GM19467 (cell line): Measurements from ENCODE around the gene OLIG1.

Experiments used
- ATAC-seq: cut with Tn5 transposase; IDR thresholded peaks from one replicate; pipeline ENCODE4 v1.9.1; 2021; ENCODE audit warnings: mild to moderate bottlenecking, moderate library complexity; ENCODE audit not compliant: unreplicated experiment

OLIG1 gene

GRCh38 chr21:33069994-33070743 lies at the start of gene OLIG1:
Gene OLIG1 (plus strand): TSS chr21:33070141. CDS start chr21:33070247, 106 bp downstream.
- no peak for ATAC-seq

GRCh38 chr21:33020558-33021100 lies 49.3 kb upstream of the OLIG1 start:
- ATAC-seq: no peak

- no peak for ATAC-seq
Observed at GRCh38 chr21:33021150-33021549, 48.8 kb upstream of the OLIG1 start.

- ATAC-seq: no peak
Observed at GRCh38 chr21:33021667-33022066, 48.3 kb upstream of the OLIG1 start.

GRCh38 chr21:33022489-33022827 lies 47.5 kb upstream of the OLIG1 start:
- ATAC-seq: no peak

- ATAC-seq: no peak
Observed at GRCh38 chr21:33022828-33023573, 46.9 kb upstream of the OLIG1 start.

- ATAC-seq: no peak
Observed at GRCh38 chr21:33023574-33024200, 46.3 kb upstream of the OLIG1 start.

- ATAC-seq: no peak
Observed at GRCh38 chr21:33024201-33025103, 45.5 kb upstream of the OLIG1 start.

- no peak for ATAC-seq
Observed at GRCh38 chr21:33025106-33025488, 44.8 kb upstream of the OLIG1 start.

- no peak for ATAC-seq
Observed at GRCh38 chr21:33025489-33026442, 44.2 kb upstream of the OLIG1 start, which contains the start of gene OLIG2. Gene OLIG2 (plus strand): TSS chr21:33025935. CDS start chr21:33026863, 928 bp downstream.

GRCh38 chr21:33026443-33026858 lies 43.5 kb upstream of the OLIG1 start:
- no peak for ATAC-seq

GRCh38 chr21:33026878-33027400 lies 43.0 kb upstream of the OLIG1 start:
- no peak for ATAC-seq

GRCh38 chr21:33027401-33028286 lies 42.3 kb upstream of the OLIG1 start:
- ATAC-seq: no peak

GRCh38 chr21:33028287-33028670 lies 41.7 kb upstream of the OLIG1 start:
- no peak for ATAC-seq

GRCh38 chr21:33028773-33029384 lies 41.1 kb upstream of the OLIG1 start:
- ATAC-seq: no peak

GRCh38 chr21:33029385-33029921 lies 40.5 kb upstream of the OLIG1 start:
- no peak for ATAC-seq

GRCh38 chr21:33029975-33030461 lies 39.9 kb upstream of the OLIG1 start:
- no peak for ATAC-seq
